Activated T-helper 9 cell treated with anti-CD3 and anti-CD28 coated beads, Interleukin-2, amount 50 U/mL, for 16 hours (primary cell): Measurements from ENCODE around the gene ABCF1.
A peak's percentile ranks its signal among the peaks of the same experiment; 100 is the strongest.
"Not testable (repeated sequence)": the region's sequence is repeated elsewhere in the genome, so short reads cannot be mapped to it uniquely, and the experiment has no call there.

Source experiments
- DNase-seq: peaks from one replicate; pipeline ENCODE4 v3.0.0-alpha.2; 2020; ENCODE audit warnings: low read depth

Gene ABCF1

GRCh38 chr6:30571075-30571761 lies at the start of gene ABCF1:
TSS of gene ABCF1 (plus strand) at chr6:30571442. CDS start at chr6:30571488, 46 bp downstream.
- DNase-seq, result peak; percentile 99

GRCh38 chr6:30521952-30522351 lies 49.3 kb upstream of the ABCF1 start:
- not testable (repeated sequence) for DNase-seq

- not testable (repeated sequence) for DNase-seq
Observed at GRCh38 chr6:30526444-30526843, 44.8 kb upstream of the ABCF1 start.

- peak; percentile 39 for DNase-seq
Observed at GRCh38 chr6:30529349-30529875, 41.8 kb upstream of the ABCF1 start.

GRCh38 chr6:30530014-30530413 lies 41.2 kb upstream of the ABCF1 start:
- no peak for DNase-seq

- DNase-seq, result no peak
Observed at GRCh38 chr6:30533460-30534294, 37.6 kb upstream of the ABCF1 start.

- no peak for DNase-seq
Observed at GRCh38 chr6:30537931-30538330, 33.3 kb upstream of the ABCF1 start.

- DNase-seq, result peak; percentile 67
Observed at GRCh38 chr6:30541515-30542403, 29.5 kb upstream of the ABCF1 start.

GRCh38 chr6:30542404-30542725 lies 28.9 kb upstream of the ABCF1 start:
- DNase-seq, result no peak

GRCh38 chr6:30542915-30543314 lies 28.3 kb upstream of the ABCF1 start:
- DNase-seq, result no peak

GRCh38 chr6:30543821-30544220 lies 27.4 kb upstream of the ABCF1 start:
- DNase-seq, result no peak

- no peak for DNase-seq
Observed at GRCh38 chr6:30544666-30545272, 26.5 kb upstream of the ABCF1 start.

GRCh38 chr6:30547454-30547853 lies 23.8 kb upstream of the ABCF1 start:
- no peak for DNase-seq

- no peak for DNase-seq
Observed at GRCh38 chr6:30548375-30548774, 22.9 kb upstream of the ABCF1 start.

GRCh38 chr6:30554404-30554803 lies 16.8 kb upstream of the ABCF1 start:
- no peak for DNase-seq

- no peak for DNase-seq
Observed at GRCh38 chr6:30554962-30555815, 16.1 kb upstream of the ABCF1 start.

GRCh38 chr6:30555816-30556065 lies 15.5 kb upstream of the ABCF1 start:
- DNase-seq, result no peak

GRCh38 chr6:30556066-30556905 lies 15.0 kb upstream of the ABCF1 start, which contains the start of gene GNL1:
TSS of gene GNL1 (minus strand) at chr6:30556489. CDS start at chr6:30556203, 286 bp downstream.
- DNase-seq, result peak; percentile 99

- peak; percentile 72 for DNase-seq
Observed at GRCh38 chr6:30556906-30557682, 14.1 kb upstream of the ABCF1 start, which contains the start of gene PRR3. TSS of gene PRR3 (plus strand) at chr6:30557295. CDS start at chr6:30557345, 50 bp downstream.
